OCI-LY7 (cell line): ENCODE measurements around the gene RFK. TPM values are rescaled to one million over a fixed set of nuclear protein-coding genes. Genes with fewer than 3 reads are reported as not detected.

Experiments used
- Bru-seq: library from RNA; stranded (reverse); fragments of 400-500 nt; gene quantifications from one replicate; lab custom pipeline; 2021; lab: Mats Ljungman, UMichigan
- BruChase-seq, 2 experiments: library from RNA; stranded (reverse); fragments of 400-500 nt; gene quantifications; one replicate each; lab custom pipeline; 2021; lab: Mats Ljungman, UMichigan
- BruUV-seq: library from RNA; stranded (reverse); fragments of 400-500 nt; replicated peaks from 2 replicates; lab custom pipeline; 2021; lab: Mats Ljungman, UMichigan
- CTCF ChIA-PET: fragments of 300-600 bp; sonication (Branson Sonifier 250); formaldehyde crosslinking; loops from one replicate; lab custom pipeline; 2022; ENCODE audit warnings: antibody characterized with exemption; ENCODE audit not compliant: unreplicated experiment; lab: Charles Lee
- POLR2A ChIA-PET: fragments of 300-600 bp; sonication (Branson Sonifier 250); formaldehyde crosslinking; loops from one replicate; lab custom pipeline; 2022; ENCODE audit warnings: antibody characterized with exemption; lab: Charles Lee
- DNase-seq: peaks from one replicate; pipeline ENCODE4 v3.0.0-alpha.2; 2015; ENCODE audit warnings: low spot score
- H2AFZ ChIP-seq: fragments of 200-600 bp; sonication (generic), shearing (Covaris generic); 2 replicates; pipeline ENCODE4 v1.6.1; 2014; ENCODE audit warnings: mild to moderate bottlenecking, antibody characterized with exemption, low read length, moderate library complexity
- H3K27ac ChIP-seq: fragments of 200-600 bp; sonication (generic); 2 replicates; pipeline ENCODE4 v1.5.1; 2014; ENCODE audit warnings: mixed run types, low read depth, mild to moderate bottlenecking, moderate library complexity, low read length, inconsistent platforms; ENCODE audit not compliant: poor library complexity, severe bottlenecking
- H3K36me3 ChIP-seq: fragments of 200-600 bp; sonication (generic); 2 replicates; pipeline ENCODE4 v1.6.1; 2014; ENCODE audit warnings: mild to moderate bottlenecking, antibody characterized with exemption, low read length, moderate library complexity, mixed read lengths; ENCODE audit not compliant: insufficient read depth
- H3K4me1 ChIP-seq: fragments of 200-600 bp; sonication (generic); 2 replicates; pipeline ENCODE4 v1.5.1; 2014; ENCODE audit warnings: mild to moderate bottlenecking, low read length; ENCODE audit not compliant: insufficient read depth, poor library complexity, severe bottlenecking
- H3K4me2 ChIP-seq: fragments of 200-600 bp; sonication (generic); 2 replicates; pipeline ENCODE4 v1.6.1; 2014; ENCODE audit warnings: mild to moderate bottlenecking, low read length
- H3K4me3 ChIP-seq: fragments of 200-600 bp; sonication (generic); 2 replicates; pipeline ENCODE4 v1.5.1; 2014; ENCODE audit warnings: mild to moderate bottlenecking, low read depth, low read length; ENCODE audit not compliant: poor library complexity, severe bottlenecking
- H3K79me2 ChIP-seq: fragments of 200-600 bp; sonication (generic); 2 replicates; pipeline ENCODE4 v1.6.1; 2016; ENCODE audit warnings: low read depth, mild to moderate bottlenecking, low read length, moderate library complexity, mixed read lengths; ENCODE audit not compliant: insufficient read depth
- H3K9me2 ChIP-seq: fragments of 200-600 bp; sonication (generic); 2 replicates; pipeline ENCODE4 v1.6.1; 2016; ENCODE audit warnings: mild to moderate bottlenecking, low read length, mixed read lengths; ENCODE audit not compliant: insufficient read depth
- H3K9me3 ChIP-seq: fragments of 200-600 bp; sonication (generic); 2 replicates; pipeline ENCODE4 v1.6.1; 2014; ENCODE audit warnings: mild to moderate bottlenecking, mixed run types, low read length, mixed read lengths
- H4K20me1 ChIP-seq: fragments of 200-600 bp; sonication (generic); 2 replicates; pipeline ENCODE4 v1.6.1; 2014; ENCODE audit warnings: mild to moderate bottlenecking, antibody characterized with exemption, low read length, moderate library complexity, mixed read lengths; ENCODE audit not compliant: insufficient read depth
- CTCF ChIP-seq: fragments of 200-600 bp; sonication (generic); conservative IDR thresholded peaks from 2 replicates; pipeline ENCODE4 v1.5.1; 2014; ENCODE audit warnings: mild to moderate bottlenecking, antibody characterized with exemption, low read length, moderate library complexity, mixed read lengths
- EZH2phosphoT487 ChIP-seq: fragments of 200-600 bp; sonication (generic); IDR thresholded peaks from 2 replicates; pipeline ENCODE4 v1.6.1; 2018; ENCODE audit warnings: low read depth, borderline replicate concordance, mild to moderate bottlenecking, mixed run types, antibody characterized with exemption, low read length, moderate library complexity, mixed read lengths
- intact Hi-C: fragments of 100-400 bp; cut with micrococcal nuclease; formaldehyde crosslinking; loops from one replicate; pipeline ENCODE4 v1.10.0; 2022; ENCODE audit not compliant: unreplicated experiment
- long read RNA-seq: library from polyadenylated mRNA; stranded (forward); transcript quantifications from one replicate; pipeline ENCODE4 v2.0.0, GENCODE V29; 2022
- total RNA-seq, 2 experiments: library from RNA; depleted of rRNA in 1 of 2; stranded (reverse); fragments of >200 nt in 1 of 2; shearing (Covaris generic) in 1 of 2; gene quantifications; 2 replicates each; pipeline ENCODE4 v1.2.3, GENCODE V29; 2014 to 2022

Gene RFK
- total RNA-seq (2014; rRNA removed; shearing (Covaris generic)) (25.4 and 37.8 TPM in 2 replicates), total RNA-seq (2022) (27.9 and 28.7 TPM in 2 replicates), Bru-seq, nascent RNA (percentile 84 among the genes with signal in this experiment), BruChase-seq, experiment 1, labeled RNA remaining after a 6-hour chase (percentile 94 among the genes with signal in this experiment), BruChase-seq, experiment 2, labeled RNA remaining after a 2-hour chase (percentile 95 among the genes with signal in this experiment)
- long read RNA-seq, transcript RFK-201 (4 exons, 2,684 nt) = major isoform, 94 of 95 reads
- long read RNA-seq, partial matches to known transcripts = 1 of 95 reads
- long read RNA-seq, other reads (novel, unspliced or antisense) = 0 of 95 reads

GRCh38 chr9:76394195-76394959 is at the start of gene RFK:
Gene RFK, minus strand, starts transcription at chr9:76394426. Its CDS starts 255 bp downstream, at chr9:76394171.
- BruUV-seq = TSS peak; percentile 80
- DNase-seq = peak; percentile 93
- Histone ChIP-seq H3K79me2 (peaks cover 34% of the 10 kb centered on the region), H3K4me3 (peak within 1 kb of the TSS; percentile 82), H3K27ac (peak within 1 kb of the TSS; percentile 77), H3K36me3 (peaks cover 29% of the 10 kb centered on the region), H3K4me2 (peak within 1 kb of the TSS; percentile 92), H3K9me3 (peaks cover 13% of the 10 kb centered on the region), H4K20me1 (no peaks in the 10 kb centered on the region), H2AFZ (peak within 1 kb of the TSS; percentile 90), H3K9me2 (no peaks in the 10 kb centered on the region), H3K4me1 (peaks cover 24% of the 10 kb centered on the region)
- ChIA-PET CTCF (interaction anchor here (0.5 to 2.1 kb wide), 7 partner anchors 11 to 1950 kb away, joined by 3 to 6 read pairs (median 4); no protein-coding TSS in a partner anchor), POLR2A (interaction anchor here (0.5 to 5.2 kb wide), 21 partner anchors 8 to 1308 kb away, joined by 3 to 74 read pairs (median 3); no protein-coding TSS in a partner anchor)
- TF ChIP-seq CTCF (peak; percentile 71), EZH2phosphoT487 (no peak)
- intact Hi-C loops = loop anchor here (2.0 to 10.0 kb wide), 3 partner anchors 52 to 1440 kb away; partner anchors contain the start of genes C9orf40 and VPS13A

GRCh38 chr9:76443887-76444286 is 49.7 kb upstream of the RFK start:
- Histone ChIP-seq H3K36me3 (no peaks in the 10 kb centered on the region), H3K4me1 (peaks cover 4% of the 10 kb centered on the region), H3K9me3 (no peaks in the 10 kb centered on the region), H3K4me2 (no peak overlapping the region), H2AFZ (0 out of 2 replicates have a peak overlapping the region, but pooled peaks have one; percentile 42), H3K9me2 (no peaks in the 10 kb centered on the region), H3K4me3 (no peak overlapping the region), H4K20me1 (no peaks in the 10 kb centered on the region), H3K79me2 (no peaks in the 10 kb centered on the region), H3K27ac (no peak overlapping the region)
- ChIA-PET POLR2A (interaction anchor here (0.6 kb wide), 2 partner anchors 40 to 522 kb away, joined by 3 to 4 read pairs; no protein-coding TSS in a partner anchor), CTCF (no interaction called here)
- TF ChIP-seq CTCF = no peak
- TF ChIP-seq EZH2phosphoT487 = no peak
- intact Hi-C loops = no loop called here
- DNase-seq = no peak
- BruUV-seq = no TSS peak
